Astrocyte (in vitro differentiated cells and primary cell): ENCODE data around the gene RPLP1. TPM values are rescaled to one million over a fixed set of nuclear protein-coding genes. Genes with fewer than 3 reads are reported as not detected.

Experiments used
- DNase-seq: peaks from one replicate; pipeline ENCODE4 v3.0.0-alpha.2; 2010; ENCODE audit warnings: low read depth
- FAIRE-seq: peaks from 2 replicates; lab custom pipeline; 2011; peaks lifted over from hg19 to GRCh38; lab: Jason Lieb, UNC
- H2AFZ ChIP-seq: 2 replicates; pipeline ENCODE4 v1.6.0; 2012; ENCODE audit warnings: low read depth, low read length, inconsistent platforms
- H3K27ac ChIP-seq: 2 replicates; pipeline ENCODE4 v1.5.1; 2011; ENCODE audit warnings: low read depth, low read length, inconsistent platforms
- H3K27me3 ChIP-seq: 2 replicates; pipeline ENCODE4 v1.6.0; 2011; ENCODE audit warnings: low read length, inconsistent platforms; ENCODE audit not compliant: insufficient read depth
- H3K36me3 ChIP-seq: 2 replicates; pipeline ENCODE4 v1.5.1; 2011; ENCODE audit warnings: low read length, inconsistent platforms; ENCODE audit not compliant: insufficient read depth
- H3K4me1 ChIP-seq: 2 replicates; pipeline ENCODE4 v1.5.1; 2011; ENCODE audit warnings: low read length, inconsistent platforms; ENCODE audit not compliant: insufficient read depth
- H3K4me2 ChIP-seq: 2 replicates; pipeline ENCODE4 v1.6.0; 2012; ENCODE audit warnings: low read length, inconsistent platforms
- H3K4me3 ChIP-seq: 2 replicates; pipeline ENCODE4 v1.5.1; 2011; ENCODE audit warnings: low read depth, mild to moderate bottlenecking, low read length, inconsistent platforms; ENCODE audit not compliant: insufficient read depth
- H3K79me2 ChIP-seq: 2 replicates; pipeline ENCODE4 v1.6.0; 2012; ENCODE audit warnings: mild to moderate bottlenecking, low read length, inconsistent platforms; ENCODE audit not compliant: insufficient read depth
- H3K9ac ChIP-seq: 2 replicates; pipeline ENCODE4 v1.6.0; 2012; ENCODE audit warnings: mild to moderate bottlenecking, low read length, inconsistent platforms
- H3K9me3 ChIP-seq: 2 replicates; pipeline ENCODE4 v1.5.1; 2012; ENCODE audit warnings: low read depth, mild to moderate bottlenecking, low read length, inconsistent platforms; ENCODE audit not compliant: insufficient read depth
- H4K20me1 ChIP-seq: 2 replicates; pipeline ENCODE4 v1.6.0; 2012; ENCODE audit warnings: low read length, inconsistent platforms; ENCODE audit not compliant: insufficient read depth
- H3K27ac Mint-ChIP-seq: one replicate; pipeline ENCODE4 v1.8.0; 2021; ENCODE audit warnings: mild to moderate bottlenecking, mixed read lengths; ENCODE audit not compliant: unreplicated experiment
- H3K27me3 Mint-ChIP-seq: one replicate; pipeline ENCODE4 v1.8.0; 2021; ENCODE audit warnings: low read depth, mixed read lengths; ENCODE audit not compliant: unreplicated experiment
- H3K36me3 Mint-ChIP-seq: one replicate; pipeline ENCODE4 v1.8.0; 2021; ENCODE audit warnings: low read depth, mixed read lengths; ENCODE audit not compliant: unreplicated experiment
- H3K4me1 Mint-ChIP-seq: one replicate; pipeline ENCODE4 v1.8.0; 2021; ENCODE audit warnings: low read depth, mixed read lengths; ENCODE audit not compliant: unreplicated experiment
- H3K4me3 Mint-ChIP-seq: one replicate; pipeline ENCODE4 v1.8.0; 2021; ENCODE audit warnings: mild to moderate bottlenecking, moderate library complexity, mixed read lengths; ENCODE audit not compliant: unreplicated experiment
- H3K9me3 Mint-ChIP-seq: one replicate; pipeline ENCODE4 v1.8.0; 2021; ENCODE audit warnings: mild to moderate bottlenecking, mixed read lengths; ENCODE audit not compliant: unreplicated experiment
- EZH2 ChIP-seq: IDR thresholded peaks from 2 replicates; pipeline ENCODE4 v1.6.1; 2012; ENCODE audit warnings: mild to moderate bottlenecking, low read length, inconsistent platforms; ENCODE audit not compliant: insufficient read depth
- total RNA-seq: library from RNA; stranded (reverse); gene quantifications from 2 replicates; pipeline ENCODE4 v1.2.1, GENCODE V29; 2021
- TF ChIP-seq, protein P1 (sequence below): IDR thresholded peaks from 2 replicates; pipeline ENCODE4 v1.5.1; 2011; ENCODE audit warnings: low read depth, mild to moderate bottlenecking, inconsistent platforms, low read length, moderate library complexity; ENCODE audit not compliant: insufficient read depth

RPLP1 gene
- total RNA-seq, 1 donor from 2014 or later = 1,465 TPM

DNA sequence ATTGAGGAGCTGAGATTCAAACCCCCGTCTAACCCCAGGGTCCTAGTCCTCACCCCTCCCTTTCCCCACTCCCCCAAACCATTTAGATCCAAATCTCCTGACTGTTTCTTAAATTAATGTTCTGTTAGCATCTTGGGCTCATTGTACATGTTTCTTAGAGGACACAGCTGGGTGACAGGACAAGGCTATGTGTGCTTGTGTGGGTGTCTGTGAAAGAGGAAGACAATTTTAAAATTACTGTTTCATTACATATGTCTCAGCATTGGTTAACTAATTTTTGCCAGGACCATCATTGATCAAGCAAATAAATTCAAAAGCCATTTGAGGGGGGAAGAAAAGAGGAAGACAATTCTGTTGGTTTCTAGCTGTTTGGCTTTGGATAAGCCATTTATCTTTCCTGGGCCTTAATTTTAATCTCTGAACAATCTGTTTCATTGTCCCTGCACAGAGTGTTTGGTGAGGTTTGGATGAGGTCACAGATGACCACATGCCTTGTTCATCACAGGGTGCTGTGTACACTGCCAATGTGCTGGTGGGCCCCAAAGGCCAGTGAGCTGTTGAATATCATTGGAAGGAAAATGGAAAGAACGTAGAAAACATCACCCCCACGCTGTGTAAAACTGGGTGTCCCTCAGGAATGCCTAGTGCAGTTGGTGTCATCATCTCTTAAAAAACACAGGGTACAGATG lies 51.9 kb downstream of the RPLP1 start:
- Histone ChIP-seq H2AFZ (no peak overlapping the region), H3K4me3 (no peak overlapping the region), H3K27ac (no peak overlapping the region), H3K4me2 (no peak overlapping the region), H3K79me2 (no peaks in the 10 kb centered on the region), H3K36me3 (no peaks in the 10 kb centered on the region), H3K9ac (no peak overlapping the region), H3K4me1 (no peaks in the 10 kb centered on the region), H3K9me3 (no peaks in the 10 kb centered on the region), H3K27me3 (peaks cover 3% of the 10 kb centered on the region), H4K20me1 (no peaks in the 10 kb centered on the region)
- peaks cover 37% of the 10 kb centered on the region for H3K27me3 Mint-ChIP-seq
- no peak overlapping the region for H3K4me3 Mint-ChIP-seq
- FAIRE-seq (no peak), DNase-seq (no peak)
- no peak for TF ChIP-seq EZH2
- TF ChIP-seq, protein P1, sequence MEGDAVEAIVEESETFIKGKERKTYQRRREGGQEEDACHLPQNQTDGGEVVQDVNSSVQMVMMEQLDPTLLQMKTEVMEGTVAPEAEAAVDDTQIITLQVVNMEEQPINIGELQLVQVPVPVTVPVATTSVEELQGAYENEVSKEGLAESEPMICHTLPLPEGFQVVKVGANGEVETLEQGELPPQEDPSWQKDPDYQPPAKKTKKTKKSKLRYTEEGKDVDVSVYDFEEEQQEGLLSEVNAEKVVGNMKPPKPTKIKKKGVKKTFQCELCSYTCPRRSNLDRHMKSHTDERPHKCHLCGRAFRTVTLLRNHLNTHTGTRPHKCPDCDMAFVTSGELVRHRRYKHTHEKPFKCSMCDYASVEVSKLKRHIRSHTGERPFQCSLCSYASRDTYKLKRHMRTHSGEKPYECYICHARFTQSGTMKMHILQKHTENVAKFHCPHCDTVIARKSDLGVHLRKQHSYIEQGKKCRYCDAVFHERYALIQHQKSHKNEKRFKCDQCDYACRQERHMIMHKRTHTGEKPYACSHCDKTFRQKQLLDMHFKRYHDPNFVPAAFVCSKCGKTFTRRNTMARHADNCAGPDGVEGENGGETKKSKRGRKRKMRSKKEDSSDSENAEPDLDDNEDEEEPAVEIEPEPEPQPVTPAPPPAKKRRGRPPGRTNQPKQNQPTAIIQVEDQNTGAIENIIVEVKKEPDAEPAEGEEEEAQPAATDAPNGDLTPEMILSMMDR = no peak
- H3K36me3 Mint-ChIP-seq = no peaks in the 10 kb centered on the region
- no peaks in the 10 kb centered on the region for H3K9me3 Mint-ChIP-seq
- no peak overlapping the region for H3K27ac Mint-ChIP-seq
- peaks cover 12% of the 10 kb centered on the region for H3K4me1 Mint-ChIP-seq

Other genes starting within 250 kb of the RPLP1 start
- gene PAQR5, start 153.9 kb upstream of the RPLP1 start, total RNA-seq = 0.87 and 1.2 TPM in 2 replicates
- 8.1 and 11.8 TPM in 2 replicates for gene KIF23, start 38.5 kb upstream of the RPLP1 start, total RNA-seq